GM21825 (cell line): Measurements from ENCODE around the gene C9orf50.
A peak's percentile ranks its signal among the peaks of the same experiment; 100 is the strongest.
"Not testable (repeated sequence)": the region's sequence is repeated elsewhere in the genome, so short reads cannot be mapped to it uniquely, and the experiment has no call there.

Experiments
- ATAC-seq: cut with Tn5 transposase; IDR thresholded peaks from one replicate; pipeline ENCODE4 v1.9.1; 2021; ENCODE audit warnings: mild to moderate bottlenecking, moderate library complexity; ENCODE audit not compliant: unreplicated experiment

Gene C9orf50

GRCh38 chr9:129595311-129595741 is 25.6 kb downstream of the C9orf50 start:
- no peak for ATAC-seq

- no peak for ATAC-seq
Measured at GRCh38 chr9:129594632-129595031, 26.3 kb downstream of the C9orf50 start.

- ATAC-seq = not testable (repeated sequence)
Measured at GRCh38 chr9:129592790-129593189, 28.1 kb downstream of the C9orf50 start.

- no peak for ATAC-seq
Measured at GRCh38 chr9:129591916-129592315, 29.0 kb downstream of the C9orf50 start.

GRCh38 chr9:129590466-129590865 is 30.4 kb downstream of the C9orf50 start:
- no peak for ATAC-seq

GRCh38 chr9:129587487-129588262 is 33.2 kb downstream of the C9orf50 start:
- ATAC-seq = no peak

- no peak for ATAC-seq
Measured at GRCh38 chr9:129586685-129587084, 34.2 kb downstream of the C9orf50 start.

- no peak for ATAC-seq
Measured at GRCh38 chr9:129586245-129586644, 34.7 kb downstream of the C9orf50 start.

- no peak for ATAC-seq
Measured at GRCh38 chr9:129585352-129585751, 35.5 kb downstream of the C9orf50 start.

- ATAC-seq = peak; percentile 62
Measured at GRCh38 chr9:129584136-129584535, 36.8 kb downstream of the C9orf50 start.

GRCh38 chr9:129583308-129584038 is 37.4 kb downstream of the C9orf50 start:
- ATAC-seq = no peak

- no peak for ATAC-seq
Measured at GRCh38 chr9:129582855-129583254, 38.0 kb downstream of the C9orf50 start.

GRCh38 chr9:129581505-129582189 is 39.3 kb downstream of the C9orf50 start:
- no peak for ATAC-seq

GRCh38 chr9:129580211-129580915 is 40.5 kb downstream of the C9orf50 start:
- no peak for ATAC-seq

GRCh38 chr9:129579294-129579693 is 41.6 kb downstream of the C9orf50 start:
- no peak for ATAC-seq

GRCh38 chr9:129576546-129577543 is 44.1 kb downstream of the C9orf50 start:
- ATAC-seq = no peak

- ATAC-seq = no peak
Measured at GRCh38 chr9:129575818-129576217, 45.1 kb downstream of the C9orf50 start.

GRCh38 chr9:129574911-129575585 is 45.9 kb downstream of the C9orf50 start:
- no peak for ATAC-seq

GRCh38 chr9:129573977-129574376 is 46.9 kb downstream of the C9orf50 start:
- ATAC-seq = no peak
